Fibroblast of the conjunctiva (primary cell): ENCODE data around the gene GRIN2D.
"Not testable (repeated sequence)": the region's sequence is repeated elsewhere in the genome, so short reads cannot be mapped to it uniquely, and the experiment has no call there.

Experiments used
- DNase-seq: peaks from one replicate; pipeline ENCODE4 v3.0.0-alpha.2; 2010; ENCODE audit warnings: low read depth

The GRIN2D gene

GRCh38 chr19:48371771-48372170, 21.7 kb upstream of the GRIN2D start:
- not testable (repeated sequence) for DNase-seq

DNA sequence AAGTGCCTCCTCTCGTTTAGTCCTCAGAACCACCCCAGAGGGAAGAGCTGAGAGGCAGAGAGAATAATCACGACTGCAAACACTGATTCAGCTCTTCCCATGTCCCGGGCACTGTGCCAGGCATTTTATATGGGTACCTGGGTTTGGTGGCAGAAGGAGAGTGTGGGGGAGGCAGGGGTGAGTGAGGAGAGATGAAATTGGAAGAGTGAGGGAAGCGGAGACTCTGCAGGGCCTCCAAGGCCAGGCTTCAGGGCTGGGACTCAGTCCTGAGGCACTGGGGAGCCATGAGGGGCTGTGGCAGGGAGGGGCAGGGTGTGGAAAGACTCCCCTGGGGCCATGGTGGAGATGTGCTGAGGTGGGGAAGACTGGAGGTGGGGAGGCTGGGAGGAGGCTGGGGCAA, 20.6 kb upstream of the GRIN2D start:
- no peak for DNase-seq

- DNase-seq: no peak
Observed at GRCh38 chr19:48373567-48373966, 19.9 kb upstream of the GRIN2D start.

- no peak for DNase-seq
Observed at GRCh38 chr19:48378194-48378570, 15.3 kb upstream of the GRIN2D start.

DNA sequence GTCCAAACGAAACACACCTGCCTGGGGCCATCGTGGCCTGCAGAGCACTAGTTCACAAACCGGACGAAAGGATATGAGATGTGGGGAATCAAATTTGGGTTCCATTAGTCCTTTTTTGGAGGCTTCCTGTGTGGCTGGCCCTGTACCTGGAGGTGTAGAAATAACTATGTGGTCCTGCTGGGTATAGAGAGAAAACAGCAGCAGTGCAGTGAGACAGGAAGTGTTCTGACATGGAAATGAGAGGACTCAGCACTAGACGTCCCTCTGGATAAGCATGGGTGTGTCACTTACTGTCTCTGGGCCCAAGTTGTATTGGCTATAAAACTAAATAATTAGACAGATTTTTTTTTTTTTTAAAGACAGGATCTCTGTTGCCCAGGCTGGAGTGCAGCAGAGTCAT, 14.4 kb upstream of the GRIN2D start:
- no peak for DNase-seq

DNA sequence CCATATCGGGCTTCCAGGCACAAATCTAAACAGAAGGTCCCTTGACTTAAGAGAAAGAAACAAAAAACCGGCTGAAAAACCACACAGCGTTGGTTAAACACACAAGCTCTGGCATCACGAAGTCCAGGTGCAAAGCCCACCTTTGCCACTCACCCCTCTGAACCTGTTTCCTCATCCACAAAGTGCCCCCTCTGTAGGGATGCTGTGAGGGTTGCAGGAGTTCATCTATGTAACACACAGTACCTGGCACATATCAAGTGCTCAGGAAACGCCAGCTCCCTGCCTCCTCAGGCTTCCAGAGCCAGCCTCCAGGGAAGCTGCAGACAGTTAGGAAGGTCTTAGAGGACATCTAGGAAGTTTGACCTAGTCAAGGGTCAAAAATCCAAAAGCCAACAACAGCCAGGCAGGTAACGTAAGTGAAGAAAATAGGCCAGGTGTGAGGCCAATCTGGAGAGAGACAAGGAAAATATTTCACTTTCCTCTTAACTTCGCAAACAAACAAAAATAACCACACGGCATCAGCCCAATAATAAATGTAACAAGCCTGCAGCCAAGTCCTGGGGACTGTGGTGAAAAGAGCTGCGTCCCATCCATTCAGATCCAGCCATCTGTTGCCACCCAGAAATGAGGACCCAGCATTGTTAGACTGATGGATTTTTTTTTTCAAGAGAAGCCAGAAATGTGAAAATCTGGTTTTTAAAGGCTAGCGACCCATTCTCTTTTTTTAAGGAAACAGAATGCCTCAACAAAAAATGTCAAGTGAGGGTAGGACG, 12.1 kb upstream of the GRIN2D start:
- DNase-seq: no peak

GRCh38 chr19:48382286-48382685, 11.2 kb upstream of the GRIN2D start:
- no peak for DNase-seq

- DNase-seq: no peak
Observed at GRCh38 chr19:48385461-48386087, 7.9 kb upstream of the GRIN2D start.

GRCh38 chr19:48386981-48387380, 6.5 kb upstream of the GRIN2D start:
- DNase-seq: no peak

DNA sequence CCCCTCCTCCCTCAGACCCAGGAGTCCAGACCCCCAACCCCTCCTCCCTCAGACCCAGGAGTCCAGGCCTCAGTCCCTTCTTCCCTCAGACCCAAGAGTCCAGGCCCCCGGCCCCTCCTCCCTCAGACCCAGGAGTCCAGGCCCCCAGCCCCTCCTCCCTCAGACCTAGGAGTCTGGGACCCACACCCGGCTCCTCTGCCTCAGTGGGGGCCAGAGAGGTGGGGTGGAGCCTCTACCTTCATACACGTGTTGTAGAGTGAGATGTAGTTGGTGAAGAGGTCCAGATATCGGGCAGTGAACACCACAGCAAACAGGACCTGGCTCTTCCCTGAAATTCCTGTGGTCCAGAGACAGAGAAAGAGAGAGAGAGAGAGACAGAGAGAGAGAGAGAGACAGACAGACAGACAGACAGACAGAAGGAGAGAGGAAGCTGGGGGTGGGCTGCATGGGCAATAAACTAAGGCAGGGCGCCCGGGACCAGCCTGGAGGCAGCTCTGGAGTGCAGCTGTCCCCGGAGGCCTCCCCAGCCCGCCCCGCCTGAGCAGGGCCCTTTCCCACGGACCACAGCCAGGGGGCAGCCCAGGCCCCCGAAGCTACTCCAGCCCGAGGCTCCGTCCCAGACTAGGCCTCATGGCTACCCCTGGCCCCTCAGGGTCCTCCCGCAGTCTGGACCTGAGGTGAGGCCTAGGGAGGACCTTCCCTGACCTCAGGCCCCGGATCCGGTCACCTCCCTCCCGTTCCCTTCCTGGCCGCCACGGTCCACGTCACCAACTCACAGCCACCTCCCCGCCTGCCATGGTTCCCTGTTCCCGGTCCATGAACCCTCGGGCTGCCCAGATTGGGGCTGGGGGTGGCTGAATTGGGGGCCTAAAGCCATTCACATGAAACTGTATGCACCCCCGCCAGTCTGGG, 3.0 kb upstream of the GRIN2D start:
- DNase-seq: no peak

GRCh38 chr19:48391100-48392005, 2.1 kb upstream of the GRIN2D start, which contains the start of gene KDELR1:
Gene KDELR1, minus strand, starts transcription at chr19:48391551. Its CDS starts 193 bp downstream, at chr19:48391358.
- no peak for DNase-seq

DNA sequence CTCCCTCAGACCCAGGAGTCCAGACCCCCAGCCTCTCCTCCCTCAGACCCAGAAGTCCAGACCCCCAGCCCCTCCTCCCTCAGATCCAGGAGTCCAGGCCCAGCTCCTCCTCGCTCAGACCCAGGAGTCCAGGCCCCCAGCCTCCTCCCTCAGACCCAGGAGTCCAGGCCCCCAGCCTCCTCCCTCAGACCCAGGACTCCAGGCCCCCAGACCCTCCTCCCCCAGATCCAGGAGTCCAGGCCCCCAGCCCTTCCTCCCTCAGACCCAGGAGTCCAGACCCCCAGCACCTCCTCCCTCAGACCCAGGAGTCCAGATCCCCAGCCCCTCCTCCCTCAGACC, 1.5 kb upstream of the GRIN2D start:
- DNase-seq: not testable (repeated sequence)

DNA sequence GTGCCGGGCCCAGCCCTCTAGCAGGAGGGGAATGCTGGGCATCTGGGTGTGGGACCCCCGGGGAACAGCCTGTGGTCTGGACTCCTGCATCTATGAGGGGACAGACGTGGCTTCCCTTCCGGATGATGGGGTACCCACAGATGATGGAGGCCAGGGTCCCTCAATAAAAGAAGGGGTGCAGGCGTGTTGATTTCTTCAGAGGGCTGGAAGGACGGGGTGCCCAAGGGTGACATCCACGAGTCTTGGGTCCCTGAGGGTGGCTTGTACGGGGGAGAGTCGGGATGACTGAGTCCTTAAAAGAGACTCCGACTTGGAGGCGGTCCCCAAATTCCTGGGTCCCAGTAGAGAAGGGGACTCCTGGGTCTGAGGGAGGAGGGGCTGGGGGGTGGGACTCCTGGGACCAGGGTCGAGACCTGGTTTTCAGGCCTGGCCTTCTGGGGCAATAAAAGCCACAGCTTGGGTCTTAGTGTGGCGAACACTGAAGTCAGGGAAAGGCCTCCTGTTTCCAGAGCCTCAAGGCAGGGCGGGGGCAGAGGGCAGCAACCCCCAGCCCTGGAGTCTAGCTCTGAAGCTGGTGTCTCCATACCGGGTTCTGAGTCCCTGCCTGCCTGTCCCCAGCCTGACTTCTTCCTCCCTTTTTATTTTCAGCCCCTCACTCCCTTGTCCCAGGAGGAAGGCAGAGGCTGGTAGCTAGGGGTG, 459 bp upstream of the GRIN2D start:
- no peak for DNase-seq

DNA sequence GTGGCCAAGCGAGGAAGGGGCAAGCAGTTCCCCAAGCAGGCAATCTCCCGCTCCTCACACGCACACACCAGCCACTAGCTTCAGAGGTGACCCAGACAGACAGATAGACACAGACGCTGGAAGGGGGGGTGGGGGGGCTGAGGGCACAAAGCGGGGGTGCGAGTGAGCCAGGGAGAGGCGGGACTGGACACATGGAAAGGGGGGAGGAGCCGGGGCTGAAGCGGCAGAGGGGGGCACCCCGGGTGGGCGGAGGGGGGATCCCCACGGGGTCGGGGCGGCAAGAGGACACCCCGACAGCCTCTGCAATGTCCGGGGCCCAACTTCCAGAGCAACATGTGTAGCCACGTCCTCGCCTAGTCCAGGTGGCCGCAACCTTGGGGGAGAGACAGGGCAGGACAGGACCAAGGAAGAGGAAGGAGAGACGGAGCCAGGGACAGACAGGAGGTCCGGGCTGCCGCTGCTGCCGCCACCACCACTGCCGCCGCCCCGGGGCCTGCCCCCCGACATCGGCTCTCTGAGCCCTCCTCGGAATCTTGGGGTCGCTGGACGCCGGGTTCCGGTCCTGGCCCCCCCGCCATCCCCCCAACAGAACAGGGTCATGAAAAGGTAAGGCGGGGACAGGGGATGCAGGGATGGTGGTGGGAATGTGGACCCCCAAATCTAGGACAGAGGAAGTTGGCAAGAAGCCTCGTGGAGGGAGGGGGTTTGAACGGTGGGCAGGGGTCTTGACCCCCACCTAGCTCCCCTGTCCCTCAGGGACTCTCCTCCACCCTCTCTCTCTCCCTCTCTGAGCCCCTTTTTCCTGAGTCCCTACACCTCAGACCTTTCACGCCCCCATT, 1.1 kb downstream of the GRIN2D start:
- no peak for DNase-seq

GRCh38 chr19:48395170-48395455, 1.6 kb downstream of the GRIN2D start:
- no peak for DNase-seq

GRCh38 chr19:48395499-48395898, 2.0 kb downstream of the GRIN2D start:
- DNase-seq: no peak

- no peak for DNase-seq
Observed at GRCh38 chr19:48396016-48396823, 2.8 kb downstream of the GRIN2D start.

GRCh38 chr19:48396824-48397176, 3.3 kb downstream of the GRIN2D start:
- DNase-seq: no peak

DNA sequence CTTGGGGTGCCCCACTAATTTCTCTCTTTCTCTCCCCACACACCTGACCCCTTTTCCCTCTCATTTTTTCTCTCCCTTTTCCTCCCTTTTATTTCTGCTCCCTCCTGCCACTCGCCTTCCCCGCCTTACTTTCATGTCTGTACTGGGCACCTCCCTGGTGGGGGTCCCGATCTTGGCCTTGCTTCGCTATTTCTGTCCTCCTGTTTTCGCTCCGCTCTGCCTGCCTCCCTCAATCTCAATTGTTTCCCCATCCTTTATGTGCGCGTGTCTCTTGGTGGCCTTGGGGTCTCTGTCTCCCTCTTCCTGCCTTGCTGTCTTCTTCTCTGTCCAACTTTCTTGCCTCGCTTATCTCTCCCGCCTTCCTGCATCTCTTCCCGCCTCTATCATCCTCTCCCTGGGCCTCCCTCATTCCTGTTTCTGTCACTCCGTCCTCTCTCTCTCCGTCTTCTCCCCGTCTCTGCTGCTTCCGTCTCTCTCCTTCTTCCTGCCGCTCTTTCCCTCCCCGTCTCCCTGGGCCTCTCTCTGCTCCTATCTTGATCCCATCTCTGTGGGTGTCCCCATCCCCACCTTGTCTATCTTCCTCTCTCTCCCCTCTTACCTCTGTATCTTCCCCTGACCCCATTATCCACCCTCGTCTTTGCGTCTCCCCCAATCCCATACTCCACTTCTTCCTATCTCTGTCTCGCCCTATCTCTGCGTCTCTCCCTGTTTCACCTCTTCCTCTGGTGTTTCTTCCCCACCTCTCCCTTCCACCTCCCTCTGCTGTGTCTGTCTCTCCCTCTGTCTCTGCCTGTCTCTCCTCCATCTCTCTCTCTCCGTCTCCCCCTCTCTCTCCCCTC, 4.0 kb downstream of the GRIN2D start:
- DNase-seq: no peak
